ENCODE results near the gene CST9L. TPM values are rescaled to one million over a fixed set of nuclear protein-coding genes. Genes with fewer than 3 reads are reported as not detected.

CST9L gene
- total RNA-seq, 4 donors from 2014 or later = not detected

DNA sequence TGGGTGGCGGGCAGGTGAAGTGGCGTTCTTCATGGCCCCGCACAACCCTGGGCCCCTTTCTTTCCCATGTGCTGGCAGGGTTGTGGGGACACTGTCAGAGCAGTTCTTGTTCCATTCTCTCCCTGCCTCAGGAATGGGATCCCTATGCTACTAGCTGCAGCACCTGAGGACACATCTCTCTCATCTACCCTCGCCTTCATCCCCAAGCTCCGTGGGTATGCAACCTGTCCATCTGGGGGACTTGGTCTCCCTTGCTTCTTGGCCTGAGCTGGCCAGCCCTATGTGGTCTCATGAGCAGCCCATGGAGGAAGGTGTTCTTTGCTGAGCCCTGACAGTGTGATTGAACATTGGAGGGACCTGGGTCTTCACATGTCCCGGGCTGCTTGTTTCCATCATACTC is 24.2 kb downstream of the CST9L start:
- H3K36me3 ChIP-seq = no peaks in the 10 kb centered on the region
- no peaks in the 10 kb centered on the region for H3K4me1 ChIP-seq
- no peaks in the 10 kb centered on the region for H3K9me3 ChIP-seq
- WGBS = 97% methylated on average over 6 of the region's 6 CpGs
- no peak for DNase-seq (ENCODE audit: low spot score in 2 of 2)
- no peak overlapping the region for H3K27ac ChIP-seq
- TF ChIP-seq POLR2AphosphoS5 (IDR thresholded peaks at IDR 0.05) = no peak
- TF ChIP-seq, protein P1, sequence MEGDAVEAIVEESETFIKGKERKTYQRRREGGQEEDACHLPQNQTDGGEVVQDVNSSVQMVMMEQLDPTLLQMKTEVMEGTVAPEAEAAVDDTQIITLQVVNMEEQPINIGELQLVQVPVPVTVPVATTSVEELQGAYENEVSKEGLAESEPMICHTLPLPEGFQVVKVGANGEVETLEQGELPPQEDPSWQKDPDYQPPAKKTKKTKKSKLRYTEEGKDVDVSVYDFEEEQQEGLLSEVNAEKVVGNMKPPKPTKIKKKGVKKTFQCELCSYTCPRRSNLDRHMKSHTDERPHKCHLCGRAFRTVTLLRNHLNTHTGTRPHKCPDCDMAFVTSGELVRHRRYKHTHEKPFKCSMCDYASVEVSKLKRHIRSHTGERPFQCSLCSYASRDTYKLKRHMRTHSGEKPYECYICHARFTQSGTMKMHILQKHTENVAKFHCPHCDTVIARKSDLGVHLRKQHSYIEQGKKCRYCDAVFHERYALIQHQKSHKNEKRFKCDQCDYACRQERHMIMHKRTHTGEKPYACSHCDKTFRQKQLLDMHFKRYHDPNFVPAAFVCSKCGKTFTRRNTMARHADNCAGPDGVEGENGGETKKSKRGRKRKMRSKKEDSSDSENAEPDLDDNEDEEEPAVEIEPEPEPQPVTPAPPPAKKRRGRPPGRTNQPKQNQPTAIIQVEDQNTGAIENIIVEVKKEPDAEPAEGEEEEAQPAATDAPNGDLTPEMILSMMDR (IDR thresholded peaks at IDR 0.05) = no peak
- TF ChIP-seq POLR2A (IDR thresholded peaks at IDR 0.05) = no peak
- TF ChIP-seq EP300 (IDR thresholded peaks at IDR 0.05) = no peak
- H3K4me3 ChIP-seq = no peak overlapping the region
- peaks cover 3% of the 10 kb centered on the region for H3K27me3 ChIP-seq

DNA sequence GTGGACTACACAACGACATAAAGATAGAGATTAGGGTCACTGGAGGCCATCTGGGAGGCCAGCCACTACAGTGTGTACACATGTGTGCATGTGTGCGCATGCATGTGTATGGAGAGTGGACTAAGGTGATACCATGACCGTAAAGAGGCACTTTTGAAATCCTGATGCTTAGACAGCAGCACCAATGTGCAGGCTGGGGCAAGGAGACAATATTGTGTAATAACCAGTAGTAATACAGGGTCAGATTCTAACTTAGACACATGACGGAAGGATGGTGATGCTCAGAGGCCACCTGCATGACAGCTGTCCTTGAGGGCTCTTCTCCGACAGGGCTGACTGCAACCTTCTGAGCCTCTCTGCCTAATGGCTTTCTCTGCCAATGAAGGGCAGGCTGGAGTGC is 25.5 kb downstream of the CST9L start:
- H3K4me3 ChIP-seq = no peak overlapping the region
- no peaks in the 10 kb centered on the region for H3K36me3 ChIP-seq
- TF ChIP-seq, protein P1 (IDR thresholded peaks at IDR 0.05) = no peak
- TF ChIP-seq POLR2A (IDR thresholded peaks at IDR 0.05) = no peak
- TF ChIP-seq EP300 (IDR thresholded peaks at IDR 0.05) = no peak
- TF ChIP-seq POLR2AphosphoS5 (IDR thresholded peaks at IDR 0.05) = no peak
- no peak overlapping the region for H3K27ac ChIP-seq
- H3K9me3 ChIP-seq = no peaks in the 10 kb centered on the region
- no peak for DNase-seq (ENCODE audit: low spot score in 2 of 2)
- no peaks in the 10 kb centered on the region for H3K27me3 ChIP-seq
- 49% methylated on average over 5 of the region's 5 CpGs for WGBS
- no peaks in the 10 kb centered on the region for H3K4me1 ChIP-seq

- no peak overlapping the region for H3K27ac ChIP-seq
- no peak for TF ChIP-seq POLR2AphosphoS5 (IDR thresholded peaks at IDR 0.05)
- no peaks in the 10 kb centered on the region for H3K27me3 ChIP-seq
- H3K4me3 ChIP-seq = no peak overlapping the region
- DNase-seq (ENCODE audit: low spot score in 2 of 2) = no peak
- no peaks in the 10 kb centered on the region for H3K36me3 ChIP-seq
- no peaks in the 10 kb centered on the region for H3K4me1 ChIP-seq
- 83% methylated on average over 2 of the region's 2 CpGs for WGBS
- H3K9me3 ChIP-seq = no peaks in the 10 kb centered on the region
Observed at GRCh38 chr20:23541776-23542175, 26.5 kb downstream of the CST9L start.

DNA sequence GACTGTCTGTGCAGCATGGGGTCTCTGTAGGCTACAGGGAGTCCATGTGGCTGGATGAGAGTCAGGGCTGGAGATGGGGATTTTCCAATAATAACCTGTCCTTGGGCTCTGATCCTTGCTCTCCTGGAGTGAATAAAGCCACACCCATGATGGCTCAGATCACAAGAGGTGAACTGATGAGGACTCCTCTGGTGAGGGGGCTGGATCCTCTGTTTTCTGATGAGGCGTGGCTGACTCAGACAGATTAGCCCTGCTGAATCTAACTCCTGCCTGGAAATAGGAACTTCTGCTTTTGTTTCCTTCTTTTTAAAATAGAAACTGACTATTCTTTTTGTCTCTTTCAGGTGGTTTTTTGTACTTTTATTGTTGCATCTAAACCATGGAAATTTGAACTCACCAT is 27.0 kb downstream of the CST9L start:
- Histone ChIP-seq H3K9me3 (no peaks in the 10 kb centered on the region), H3K36me3 (no peaks in the 10 kb centered on the region), H3K4me3 (no peak overlapping the region), H3K27me3 (no peaks in the 10 kb centered on the region), H3K4me1 (no peaks in the 10 kb centered on the region), H3K27ac (no peak overlapping the region)
- no peak for DNase-seq (ENCODE audit: low spot score in 2 of 2)
- TF ChIP-seq POLR2AphosphoS5 (IDR thresholded peaks at IDR 0.05) (no peak), EP300 (IDR thresholded peaks at IDR 0.05) (no peak), POLR2A (IDR thresholded peaks at IDR 0.05) (no peak)
- TF ChIP-seq, protein P1 (IDR thresholded peaks at IDR 0.05) = no peak
- 47% methylated on average over 1 of the region's 1 CpG for WGBS

DNA sequence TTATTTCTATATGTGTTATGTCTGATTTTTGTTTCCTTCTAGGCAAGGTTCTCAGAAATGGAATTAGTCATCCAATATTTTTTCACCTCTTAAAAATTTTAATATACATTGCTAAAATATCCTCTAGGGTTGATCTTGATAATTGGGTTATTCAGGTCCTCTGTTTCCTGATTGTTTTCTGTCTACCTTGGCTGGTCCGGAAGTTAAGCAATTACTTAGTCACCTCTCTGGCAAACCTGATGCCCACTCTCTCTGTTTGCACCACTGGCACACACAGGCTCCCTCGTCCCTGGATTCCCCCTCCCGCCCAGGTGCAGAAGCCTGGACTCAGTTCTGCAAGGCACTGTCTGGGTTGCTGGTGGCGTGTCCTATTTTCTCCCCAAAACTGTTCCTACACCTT is 27.7 kb downstream of the CST9L start:
- H3K4me1 ChIP-seq = no peaks in the 10 kb centered on the region
- no peak overlapping the region for H3K4me3 ChIP-seq
- 70% methylated on average over 4 of the region's 4 CpGs for WGBS
- no peak for DNase-seq (ENCODE audit: low spot score in 2 of 2)
- no peaks in the 10 kb centered on the region for H3K9me3 ChIP-seq
- H3K36me3 ChIP-seq = no peaks in the 10 kb centered on the region
- no peak overlapping the region for H3K27ac ChIP-seq
- H3K27me3 ChIP-seq = no peaks in the 10 kb centered on the region
- TF ChIP-seq, protein P1 (IDR thresholded peaks at IDR 0.05) = no peak

GRCh38 chr20:23537030-23537429 is 31.3 kb downstream of the CST9L start:
- TF ChIP-seq, protein P1 (IDR thresholded peaks at IDR 0.05) = no peak
- TF ChIP-seq POLR2AphosphoS5 (IDR thresholded peaks at IDR 0.05) = no peak
- TF ChIP-seq POLR2A (IDR thresholded peaks at IDR 0.05) = no peak
- no peak for TF ChIP-seq EP300 (IDR thresholded peaks at IDR 0.05)
- no peaks in the 10 kb centered on the region for H3K9me3 ChIP-seq
- H3K27ac ChIP-seq = no peak overlapping the region
- H3K4me1 ChIP-seq = no peaks in the 10 kb centered on the region
- no peak for DNase-seq (ENCODE audit: low spot score in 2 of 2)
- no peaks in the 10 kb centered on the region for H3K27me3 ChIP-seq
- WGBS = 63% methylated on average over 3 of the region's 3 CpGs
- H3K4me3 ChIP-seq = no peak overlapping the region
- no peaks in the 10 kb centered on the region for H3K36me3 ChIP-seq
